ENCODE results near the gene HNRNPA0. TPM values are rescaled to one million over a fixed set of nuclear protein-coding genes. Genes with fewer than 3 reads are reported as not detected.

Gene HNRNPA0
- polyA plus RNA-seq, 1 of the 3 experiments (the other 2 are of a cell fraction): 24.9 TPM

- Histone ChIP-seq H4K20me1 (ENCODE audit: insufficient read depth) (no peaks in the 10 kb centered on the region), H3K27me3 (ENCODE audit: insufficient read depth) (no peaks in the 10 kb centered on the region), H3K27ac (ENCODE audit: low read depth in 2 of 2, low read length in 1 of 2) (no peak overlapping the region), H3K4me2 (no peak overlapping the region), H2AFZ (ENCODE audit: low read depth) (no peak overlapping the region), H3K4me1 (ENCODE audit: control insufficient read depth in 1 of 2, insufficient read depth in 2 of 2, low read depth in 1 of 2, low read length in 1 of 2) (no peaks in the 10 kb centered on the region), H3K4me3 (ENCODE audit: low read depth in 2 of 2, low read length in 1 of 2) (no peak overlapping the region), H3K9ac (no peak overlapping the region), H3F3A (replicated peaks; ENCODE audit: insufficient read depth) (peaks cover 4% of the 10 kb centered on the region), H3K9me3 (no peaks in the 10 kb centered on the region), H3K79me2 (ENCODE audit: insufficient read depth) (no peaks in the 10 kb centered on the region), H3K36me3 (replicated peaks in 1 of 2; ENCODE audit: control insufficient read depth in 1 of 2, insufficient read depth in 2 of 2, low read length in 1 of 2) (no peaks in the 10 kb centered on the region), H3K9me2 (no peaks in the 10 kb centered on the region)
- ChIA-PET CTCF (interaction anchor here (0.7 to 4.4 kb wide), 8 partner anchors 9 to 120 kb away, joined by 3 to 29 read pairs (median 4); no protein-coding TSS in a partner anchor), POLR2A (no interaction called here)
- WGBS (ENCODE audit: low lambda C conversion rate): 81% methylated on average over 1 of the region's 1 CpG
- no peak for DNase-seq
- no peak for TF ChIP-seq MXI1 (IDR thresholded peaks at IDR 0.05; ENCODE audit: low read depth, low read length)
- no peak for TF ChIP-seq CTCF (IDR thresholded peaks at IDR 0.05)
- TF ChIP-seq NFIC (IDR thresholded peaks at IDR 0.05; ENCODE audit: borderline replicate concordance): no peak
Observed at GRCh38 chr5:137728048-137728447, 26.1 kb downstream of the HNRNPA0 start.

- H3K4me2 ChIP-seq: no peak overlapping the region
- H3K4me1 ChIP-seq (ENCODE audit: control insufficient read depth in 1 of 2, insufficient read depth in 2 of 2, low read depth in 1 of 2, low read length in 1 of 2): no peaks in the 10 kb centered on the region
- no peak for DNase-seq
- TF ChIP-seq TAF1 (IDR thresholded peaks at IDR 0.05; ENCODE audit: borderline replicate concordance, low read depth, low read length) (no peak), YY1 (IDR thresholded peaks at IDR 0.05; ENCODE audit: low read depth) (no peak), REST (IDR thresholded peaks at IDR 0.05; ENCODE audit: low read depth, low read length) (no peak), RCOR1 (IDR thresholded peaks at IDR 0.05; ENCODE audit: low read length) (no peak), NRF1 (IDR thresholded peaks at IDR 0.05; ENCODE audit: low read depth, low read length) (no peak), SMC3 (IDR thresholded peaks at IDR 0.05; ENCODE audit: low read depth, low read length) (no peak), ELF1 (IDR thresholded peaks at IDR 0.05) (no peak), ZBTB33 (IDR thresholded peaks at IDR 0.05; ENCODE audit: borderline replicate concordance, low read depth) (no peak)
- no peaks in the 10 kb centered on the region for H3K9me3 ChIP-seq
- no peak overlapping the region for H3K9ac ChIP-seq
- H3K4me3 ChIP-seq (ENCODE audit: low read depth in 2 of 2, low read length in 1 of 2): no peak overlapping the region
- H3K9me2 ChIP-seq: no peaks in the 10 kb centered on the region
- WGBS (ENCODE audit: low lambda C conversion rate): 68% methylated on average over 2 of the region's 2 CpGs
- CTCF ChIA-PET: interaction anchor here (1.0 to 4.4 kb wide), 7 partner anchors 8 to 68 kb away, joined by 3 to 29 read pairs (median 5); no protein-coding TSS in a partner anchor
- peaks cover 4% of the 10 kb centered on the region for H3F3A ChIP-seq (replicated peaks; ENCODE audit: insufficient read depth)
- no peaks in the 10 kb centered on the region for H3K27me3 ChIP-seq (ENCODE audit: insufficient read depth)
- no peak overlapping the region for H3K27ac ChIP-seq (ENCODE audit: low read depth in 2 of 2, low read length in 1 of 2)
- H2AFZ ChIP-seq (ENCODE audit: low read depth): no peak overlapping the region
- POLR2A ChIA-PET: no interaction called here
- no peaks in the 10 kb centered on the region for H4K20me1 ChIP-seq (ENCODE audit: insufficient read depth)
- no peaks in the 10 kb centered on the region for H3K79me2 ChIP-seq (ENCODE audit: insufficient read depth)
- H3K36me3 ChIP-seq (replicated peaks in 1 of 2; ENCODE audit: control insufficient read depth in 1 of 2, insufficient read depth in 2 of 2, low read length in 1 of 2): no peaks in the 10 kb centered on the region
Observed at GRCh38 chr5:137727623-137728022, 26.5 kb downstream of the HNRNPA0 start.

Measured in SK-N-SH (cell line).